ENCODE data around the gene KLHL29. TPM values are rescaled to one million over a fixed set of nuclear protein-coding genes. Genes with fewer than 3 reads are reported as not detected.

Gene KLHL29
- total and polyA plus RNA-seq, 5 donors from 2014 or later = 0.09 to 1.3 (median 0.24) TPM

DNA sequence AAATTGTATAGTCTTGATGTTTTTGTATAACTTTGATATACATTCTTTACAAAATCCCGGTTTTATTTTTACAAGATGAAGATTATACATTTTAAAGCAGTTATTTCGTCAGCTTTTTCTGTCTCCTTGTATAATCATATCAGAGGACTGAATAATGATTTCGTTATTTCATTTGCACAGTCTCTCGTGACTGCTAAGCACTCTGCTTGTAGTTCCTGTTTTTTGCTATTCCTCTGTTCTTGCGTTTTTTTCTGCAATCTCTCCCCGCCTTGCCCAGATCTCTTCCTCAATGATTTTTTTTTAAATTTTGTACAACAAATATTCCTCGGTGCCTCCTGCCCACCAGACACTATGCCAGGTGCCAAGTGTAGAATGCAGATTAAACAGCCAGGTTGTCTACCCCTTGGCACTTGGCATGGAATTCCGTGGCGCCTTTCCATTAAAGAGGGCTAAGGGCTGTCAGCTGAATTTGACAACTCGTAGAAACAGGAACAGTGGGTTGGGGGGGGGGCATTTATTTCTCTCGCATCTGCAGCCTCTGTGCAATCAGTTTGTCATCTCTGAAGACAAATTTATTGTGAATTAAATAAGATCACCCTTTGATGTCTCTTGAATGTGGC, 69.6 kb downstream of the KLHL29 start:
- H3K27me3 Mint-ChIP-seq = peaks cover 11% of the 10 kb centered on the region
- no peaks in the 10 kb centered on the region for H3K36me3 Mint-ChIP-seq
- no peak for ATAC-seq (ENCODE audit: low read depth in 2 of 2)
- H3K27me3 ChIP-seq (ENCODE audit: control insufficient read depth, insufficient read depth, low read length) = no peaks in the 10 kb centered on the region
- no peaks in the 10 kb centered on the region for H3K36me3 ChIP-seq (ENCODE audit: control insufficient read depth, insufficient read depth, low read length)
- DNase-seq = no peak
- no peak overlapping the region for H3K4me3 ChIP-seq (ENCODE audit: low read depth, low read length)
- H3K27ac Mint-ChIP-seq = no peak overlapping the region
- peaks cover 0 to 2% (median 0%) of the 10 kb centered on the region in 7 donors for H3K9me3 Mint-ChIP-seq
- peaks cover 0 to 23% (median 6%) of the 10 kb centered on the region in 4 donors for H3K4me1 Mint-ChIP-seq
- no peaks in the 10 kb centered on the region for H3K9me3 ChIP-seq (ENCODE audit: control insufficient read depth in 2 of 2, low read length in 2 of 2)
- H3K4me3 Mint-ChIP-seq = no peak overlapping the region
- H3K27ac ChIP-seq (ENCODE audit: insufficient read depth, low read length, poor library complexity, severe bottlenecking) = no peak overlapping the region
- peaks cover 6% of the 10 kb centered on the region for H3K4me1 ChIP-seq (ENCODE audit: control insufficient read depth, insufficient read depth, low read length, poor library complexity, severe bottlenecking)

- Mint-ChIP-seq H3K4me3 (no peak overlapping the region), H3K27me3 (peaks cover 5% of the 10 kb centered on the region), H3K36me3 (no peaks in the 10 kb centered on the region), H3K9me3 (no peaks in the 10 kb centered on the region), H3K4me1 (peaks cover 0 to 23% (median 6%) of the 10 kb centered on the region in 4 donors), H3K27ac (no peak overlapping the region)
- peaks cover 6% of the 10 kb centered on the region for H3K4me1 ChIP-seq (ENCODE audit: control insufficient read depth, insufficient read depth, low read length, poor library complexity, severe bottlenecking)
- H3K4me3 ChIP-seq (ENCODE audit: low read depth, low read length) = no peak overlapping the region
- no peak for ATAC-seq (ENCODE audit: low read depth in 2 of 2)
- no peaks in the 10 kb centered on the region for H3K27me3 ChIP-seq (ENCODE audit: control insufficient read depth, insufficient read depth, low read length)
- no peak overlapping the region for H3K27ac ChIP-seq (ENCODE audit: insufficient read depth, low read length, poor library complexity, severe bottlenecking)
- H3K9me3 ChIP-seq (ENCODE audit: control insufficient read depth in 2 of 2, low read length in 2 of 2) = no peaks in the 10 kb centered on the region
- no peak for DNase-seq
- no peaks in the 10 kb centered on the region for H3K36me3 ChIP-seq (ENCODE audit: control insufficient read depth, insufficient read depth, low read length)
Measured at GRCh38 chr2:23456396-23456795, 71.4 kb downstream of the KLHL29 start.

DNA sequence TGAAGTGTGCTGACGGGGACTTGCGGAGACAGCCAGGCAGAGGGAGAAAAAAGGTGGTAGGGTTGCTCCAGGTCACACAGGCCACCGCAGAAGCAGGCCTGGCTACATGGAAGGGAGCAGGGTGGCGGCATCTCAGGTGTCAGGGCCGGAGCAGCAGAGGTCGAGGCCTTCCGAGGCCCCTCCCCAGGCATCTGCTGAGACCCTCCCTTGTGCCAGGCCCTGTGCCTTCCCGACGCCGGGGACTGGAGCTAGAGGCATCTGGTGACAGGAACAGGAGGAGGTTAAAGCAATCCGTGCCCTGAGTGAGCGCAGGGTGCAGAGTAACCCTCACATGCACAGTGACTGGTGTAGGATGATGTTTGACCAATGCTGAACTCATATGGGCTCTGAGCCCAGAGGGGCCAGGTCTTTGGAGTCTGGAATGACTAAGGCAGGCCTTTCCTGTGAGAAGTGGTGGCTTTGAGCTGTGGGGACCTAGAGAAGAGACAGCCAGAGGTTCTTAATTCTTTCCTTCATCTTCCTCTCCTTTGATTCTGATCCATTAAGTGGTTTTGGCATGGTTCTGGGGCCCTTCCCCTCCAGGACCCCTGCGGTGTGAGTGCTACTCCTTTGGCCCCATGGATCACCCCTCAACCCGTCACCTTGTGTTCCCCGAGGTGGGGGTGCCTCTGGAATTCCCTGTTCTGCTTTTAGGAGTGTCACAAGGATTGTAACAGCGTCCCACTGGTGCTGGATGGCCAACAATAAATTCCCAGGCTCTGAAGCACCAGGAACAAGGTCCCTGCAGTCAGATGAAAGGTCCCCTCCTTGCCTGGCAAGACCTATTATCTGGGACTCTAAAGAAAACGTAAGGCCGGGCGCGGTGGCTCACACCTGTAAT, 72.1 kb downstream of the KLHL29 start:
- H3K36me3 Mint-ChIP-seq = no peaks in the 10 kb centered on the region
- Histone ChIP-seq H3K27me3 (ENCODE audit: control insufficient read depth, insufficient read depth, low read length) (no peaks in the 10 kb centered on the region), H3K4me1 (ENCODE audit: control insufficient read depth, insufficient read depth, low read length, poor library complexity, severe bottlenecking) (peaks cover 6% of the 10 kb centered on the region), H3K4me3 (ENCODE audit: low read depth, low read length) (no peak overlapping the region), H3K36me3 (ENCODE audit: control insufficient read depth, insufficient read depth, low read length) (no peaks in the 10 kb centered on the region), H3K27ac (ENCODE audit: insufficient read depth, low read length, poor library complexity, severe bottlenecking) (no peak overlapping the region), H3K9me3 (ENCODE audit: control insufficient read depth in 2 of 2, low read length in 2 of 2) (no peaks in the 10 kb centered on the region)
- H3K9me3 Mint-ChIP-seq = no peaks in the 10 kb centered on the region
- no peak for DNase-seq
- peaks cover 0 to 23% (median 6%) of the 10 kb centered on the region in 4 donors for H3K4me1 Mint-ChIP-seq
- ATAC-seq (ENCODE audit: low read depth in 2 of 2) = no peak
- H3K4me3 Mint-ChIP-seq = no peak overlapping the region
- peaks cover 5% of the 10 kb centered on the region for H3K27me3 Mint-ChIP-seq
- H3K27ac Mint-ChIP-seq = no peak overlapping the region

DNA sequence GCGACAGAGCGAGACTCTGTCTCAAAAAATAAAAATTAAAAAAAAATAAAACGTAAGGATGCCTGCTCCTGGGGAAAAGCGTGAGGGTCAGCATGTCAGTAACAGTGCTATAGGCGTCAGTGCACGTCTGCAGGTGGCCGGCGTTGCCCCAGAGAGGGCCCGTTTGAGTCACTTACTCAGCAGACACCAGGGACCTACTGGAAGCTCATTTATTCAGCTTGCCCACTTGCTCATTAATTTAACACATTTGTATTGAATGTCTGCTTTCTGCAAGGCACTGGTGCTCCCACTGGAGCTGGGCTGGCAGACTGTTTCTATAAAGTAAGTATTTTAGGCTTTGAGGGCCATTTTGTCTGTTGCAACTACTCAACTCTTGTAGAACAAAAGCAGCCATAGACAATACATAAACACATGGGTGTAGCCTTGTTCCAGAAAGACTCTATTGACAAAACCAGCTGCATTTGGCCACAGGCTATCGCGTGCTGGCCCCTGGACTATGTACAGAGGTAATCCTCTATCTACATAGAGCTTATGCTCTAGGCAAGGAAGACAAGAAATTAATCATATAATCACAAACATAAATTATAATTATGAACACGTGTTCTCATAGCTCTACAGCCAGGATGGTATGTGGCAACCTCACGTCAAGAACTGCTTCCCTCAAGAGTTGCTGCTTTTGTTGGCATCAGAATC, 73.2 kb downstream of the KLHL29 start:
- Histone ChIP-seq H3K4me1 (ENCODE audit: control insufficient read depth, insufficient read depth, low read length, poor library complexity, severe bottlenecking) (peaks cover under 1% of the 10 kb centered on the region), H3K4me3 (ENCODE audit: low read depth, low read length) (no peak overlapping the region), H3K27me3 (ENCODE audit: control insufficient read depth, insufficient read depth, low read length) (no peaks in the 10 kb centered on the region), H3K27ac (ENCODE audit: insufficient read depth, low read length, poor library complexity, severe bottlenecking) (no peak overlapping the region), H3K9me3 (ENCODE audit: control insufficient read depth in 2 of 2, low read length in 2 of 2) (no peaks in the 10 kb centered on the region), H3K36me3 (ENCODE audit: control insufficient read depth, insufficient read depth, low read length) (no peaks in the 10 kb centered on the region)
- DNase-seq (no peak), ATAC-seq (ENCODE audit: low read depth in 2 of 2) (no peak)
- Mint-ChIP-seq H3K27me3 (peaks cover 5% of the 10 kb centered on the region), H3K9me3 (no peaks in the 10 kb centered on the region), H3K27ac (no peak overlapping the region), H3K4me3 (no peak overlapping the region), H3K4me1 (peaks cover 0 to 16% (median 3%) of the 10 kb centered on the region in 4 donors), H3K36me3 (no peaks in the 10 kb centered on the region)

DNA sequence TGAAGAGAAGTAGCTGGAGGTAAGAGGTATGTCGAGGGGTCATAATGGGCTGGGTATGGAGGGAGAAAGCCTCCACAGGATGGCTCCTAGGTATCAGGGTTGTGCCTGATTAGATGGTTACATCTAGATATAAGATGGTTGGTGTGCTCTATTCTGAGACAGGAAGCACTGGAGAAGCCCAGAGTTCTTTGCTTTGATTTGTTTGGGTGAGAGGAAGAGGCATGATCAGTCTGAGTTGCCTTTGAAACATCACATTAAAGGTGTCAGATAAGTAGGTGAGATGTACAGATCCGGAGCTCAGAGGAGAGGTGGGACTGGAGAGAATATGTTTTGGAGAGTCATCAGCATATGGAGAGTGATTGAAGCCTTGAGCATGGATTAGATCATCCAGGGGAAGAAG, 74.1 kb downstream of the KLHL29 start:
- DNase-seq = peak in 1 of 3 donors; percentile 29
- Mint-ChIP-seq H3K27me3 (peaks cover 5% of the 10 kb centered on the region), H3K4me1 (peaks cover 0 to 7% (median under 1%) of the 10 kb centered on the region in 4 donors), H3K9me3 (no peaks in the 10 kb centered on the region), H3K27ac (no peak overlapping the region), H3K4me3 (no peak overlapping the region), H3K36me3 (no peaks in the 10 kb centered on the region)
- no peaks in the 10 kb centered on the region for H3K4me1 ChIP-seq (ENCODE audit: control insufficient read depth, insufficient read depth, low read length, poor library complexity, severe bottlenecking)
- H3K4me3 ChIP-seq (ENCODE audit: low read depth, low read length) = no peak overlapping the region
- no peaks in the 10 kb centered on the region for H3K36me3 ChIP-seq (ENCODE audit: control insufficient read depth, insufficient read depth, low read length)
- ATAC-seq (ENCODE audit: low read depth in 2 of 2) = no peak
- no peaks in the 10 kb centered on the region for H3K27me3 ChIP-seq (ENCODE audit: control insufficient read depth, insufficient read depth, low read length)
- no peaks in the 10 kb centered on the region for H3K9me3 ChIP-seq (ENCODE audit: control insufficient read depth in 2 of 2, low read length in 2 of 2)
- no peak overlapping the region for H3K27ac ChIP-seq (ENCODE audit: insufficient read depth, low read length, poor library complexity, severe bottlenecking)

DNA sequence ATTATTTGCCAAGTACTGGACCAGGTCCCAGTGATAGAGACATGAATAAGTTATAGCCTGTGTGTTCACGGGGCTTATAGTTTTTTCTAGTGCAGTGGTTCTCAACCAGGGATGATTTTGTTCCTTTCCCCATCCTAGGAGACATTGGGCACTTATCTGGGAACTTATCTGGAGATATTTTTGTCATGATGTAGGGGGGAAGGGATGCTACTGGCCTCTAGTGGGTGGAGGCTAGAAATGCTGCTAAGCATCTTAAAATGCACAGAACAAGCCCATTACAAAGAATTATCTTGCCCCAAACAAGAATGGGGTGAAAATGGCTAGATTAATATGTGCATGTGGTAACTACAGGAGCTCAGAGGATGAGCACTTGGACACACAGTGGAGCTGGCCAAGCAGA, 75.2 kb downstream of the KLHL29 start:
- H3K9me3 Mint-ChIP-seq = no peaks in the 10 kb centered on the region
- Histone ChIP-seq H3K36me3 (ENCODE audit: control insufficient read depth, insufficient read depth, low read length) (no peaks in the 10 kb centered on the region), H3K4me1 (ENCODE audit: control insufficient read depth, insufficient read depth, low read length, poor library complexity, severe bottlenecking) (no peaks in the 10 kb centered on the region), H3K27me3 (ENCODE audit: control insufficient read depth, insufficient read depth, low read length) (no peaks in the 10 kb centered on the region), H3K27ac (ENCODE audit: insufficient read depth, low read length, poor library complexity, severe bottlenecking) (no peak overlapping the region), H3K4me3 (ENCODE audit: low read depth, low read length) (no peak overlapping the region), H3K9me3 (ENCODE audit: control insufficient read depth in 2 of 2, low read length in 2 of 2) (no peaks in the 10 kb centered on the region)
- no peak for ATAC-seq (ENCODE audit: low read depth in 2 of 2)
- H3K27me3 Mint-ChIP-seq = no peaks in the 10 kb centered on the region
- no peaks in the 10 kb centered on the region for H3K4me1 Mint-ChIP-seq
- no peak overlapping the region for H3K27ac Mint-ChIP-seq
- no peaks in the 10 kb centered on the region for H3K36me3 Mint-ChIP-seq
- DNase-seq = peak in 1 of 3 donors; percentile 26
- no peak overlapping the region for H3K4me3 Mint-ChIP-seq

- no peaks in the 10 kb centered on the region for H3K27me3 Mint-ChIP-seq
- H3K36me3 ChIP-seq (ENCODE audit: control insufficient read depth, insufficient read depth, low read length) = no peaks in the 10 kb centered on the region
- no peak for ATAC-seq (ENCODE audit: low read depth in 2 of 2)
Measured at GRCh38 chr2:23460993-23461392, 76.0 kb downstream of the KLHL29 start.

More at GRCh38 chr2:23460993-23461392, 76.0 kb downstream of the KLHL29 start:
- Mint-ChIP-seq H3K4me1 (no peaks in the 10 kb centered on the region), H3K9me3 (no peaks in the 10 kb centered on the region), H3K36me3 (no peaks in the 10 kb centered on the region), H3K27ac (no peak overlapping the region), H3K4me3 (no peak overlapping the region)
- H3K4me3 ChIP-seq (ENCODE audit: low read depth, low read length) = no peak overlapping the region
- H3K4me1 ChIP-seq (ENCODE audit: control insufficient read depth, insufficient read depth, low read length, poor library complexity, severe bottlenecking) = no peaks in the 10 kb centered on the region
- H3K27me3 ChIP-seq (ENCODE audit: control insufficient read depth, insufficient read depth, low read length) = no peaks in the 10 kb centered on the region
- no peaks in the 10 kb centered on the region for H3K9me3 ChIP-seq (ENCODE audit: control insufficient read depth in 2 of 2, low read length in 2 of 2)
- no peak for DNase-seq
- no peak overlapping the region for H3K27ac ChIP-seq (ENCODE audit: insufficient read depth, low read length, poor library complexity, severe bottlenecking)
